Glomerular visceral epithelial cell (primary cell): ENCODE measurements around the gene DNAH10.

ENCODE experiments used
- DNase-seq: peaks from one replicate; pipeline ENCODE4 v3.0.0-alpha.2; 2016; ENCODE audit errors: extremely low spot score

Gene DNAH10

GRCh38 chr12:123744836-123745235 lies 17.3 kb upstream of the DNAH10 start:
- DNase-seq: no peak

- no peak for DNase-seq
Measured at GRCh38 chr12:123747309-123747708, 14.8 kb upstream of the DNAH10 start.

- DNase-seq: no peak
Measured at GRCh38 chr12:123748161-123748560, 13.9 kb upstream of the DNAH10 start.

GRCh38 chr12:123748661-123749060 lies 13.4 kb upstream of the DNAH10 start:
- peak; percentile 77 for DNase-seq

- no peak for DNase-seq
Measured at GRCh38 chr12:123749355-123749754, 12.7 kb upstream of the DNAH10 start.

- DNase-seq: no peak
Measured at GRCh38 chr12:123750159-123750656, 11.9 kb upstream of the DNAH10 start.

GRCh38 chr12:123752046-123752445 lies 10.1 kb upstream of the DNAH10 start:
- no peak for DNase-seq

GRCh38 chr12:123754041-123754772 lies 7.9 kb upstream of the DNAH10 start:
- DNase-seq: no peak

GRCh38 chr12:123757561-123757960 lies 4.5 kb upstream of the DNAH10 start:
- no peak for DNase-seq

- DNase-seq: no peak
Measured at GRCh38 chr12:123760267-123760938, 1.7 kb upstream of the DNAH10 start.

GRCh38 chr12:123762715-123763052 lies 583 bp downstream of the DNAH10 start:
- DNase-seq: no peak

- DNase-seq: no peak
Measured at GRCh38 chr12:123763093-123763492, 992 bp downstream of the DNAH10 start.

GRCh38 chr12:123764109-123764508 lies 2.0 kb downstream of the DNAH10 start:
- no peak for DNase-seq

GRCh38 chr12:123765504-123766035 lies 3.5 kb downstream of the DNAH10 start:
- DNase-seq: no peak

GRCh38 chr12:123767613-123768012 lies 5.5 kb downstream of the DNAH10 start:
- no peak for DNase-seq

GRCh38 chr12:123771261-123771660 lies 9.2 kb downstream of the DNAH10 start:
- DNase-seq: no peak

- DNase-seq: no peak
Measured at GRCh38 chr12:123772074-123772473, 10.0 kb downstream of the DNAH10 start.

GRCh38 chr12:123773375-123773774 lies 11.3 kb downstream of the DNAH10 start:
- no peak for DNase-seq

- DNase-seq: no peak
Measured at GRCh38 chr12:123779551-123779950, 17.4 kb downstream of the DNAH10 start.

- no peak for DNase-seq
Measured at GRCh38 chr12:123782997-123783792, 21.1 kb downstream of the DNAH10 start.

GRCh38 chr12:123787466-123787865 lies 25.4 kb downstream of the DNAH10 start:
- DNase-seq: no peak

GRCh38 chr12:123788541-123788940 lies 26.4 kb downstream of the DNAH10 start:
- no peak for DNase-seq
